SH-SY5Y (cell line): ENCODE measurements around the gene AGTRAP.

ENCODE experiments used
- GATA2 ChIP-seq: IDR thresholded peaks from 2 replicates; pipeline ENCODE4 v1.6.1; 2011; ENCODE audit warnings: mild to moderate bottlenecking, low read depth, low read length
- GATA3 ChIP-seq: IDR thresholded peaks from 2 replicates; pipeline ENCODE4 v1.6.1; 2011; ENCODE audit warnings: low read depth, mild to moderate bottlenecking, low read length, moderate library complexity

DNA sequence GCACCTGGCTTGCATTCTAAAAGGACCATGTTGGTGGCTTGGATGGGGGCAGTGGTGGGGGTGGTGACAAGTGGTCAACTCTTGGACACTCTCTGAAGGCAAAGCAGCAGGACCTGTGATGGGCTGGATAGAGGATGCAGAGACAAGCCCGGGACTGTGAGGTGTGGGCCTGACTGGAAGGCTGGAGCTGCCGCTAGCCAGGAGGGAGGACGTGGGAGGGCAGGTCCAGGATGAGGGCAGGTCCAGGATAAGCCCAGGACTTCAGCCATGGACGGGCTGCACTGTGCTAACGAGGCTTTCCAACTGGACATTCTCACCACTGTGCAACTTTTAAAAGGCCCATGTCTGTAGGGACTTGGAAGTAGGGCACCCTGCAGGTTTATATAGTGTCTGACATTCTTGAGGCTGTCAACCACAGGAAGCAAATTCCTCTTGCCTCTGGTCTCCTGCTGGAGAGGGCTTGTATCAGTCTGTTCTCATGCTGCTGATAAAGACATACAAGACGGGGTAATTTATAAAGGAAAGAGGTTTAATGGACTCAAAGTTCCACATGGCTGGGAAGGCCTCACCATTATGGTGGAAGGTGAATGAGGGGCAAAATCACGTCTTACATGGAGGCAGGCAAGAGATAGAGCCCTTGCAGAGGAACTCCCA lies 17.7 kb downstream of the AGTRAP start:
- TF ChIP-seq GATA2 (no peak), GATA3 (no peak)
